OCI-M1 (cell line): ENCODE data around the gene HOPX.
A peak's percentile ranks its signal among the peaks of the same experiment; 100 is the strongest.
"Not testable (repeated sequence)": the region's sequence is repeated elsewhere in the genome, so short reads cannot be mapped to it uniquely, and the experiment has no call there.

Experiments
- DNase-seq: peaks from one replicate; lab custom pipeline; 2025; lab: John Stamatoyannopoulos, UW

Gene HOPX

GRCh38 chr4:56626963-56627362, 54.1 kb downstream of the HOPX start:
- peak; percentile 3 for DNase-seq

- no peak for DNase-seq
Observed at GRCh38 chr4:56626420-56626819, 54.7 kb downstream of the HOPX start.

- DNase-seq: no peak
Observed at GRCh38 chr4:56622176-56622575, 58.9 kb downstream of the HOPX start.

- no peak for DNase-seq
Observed at GRCh38 chr4:56619816-56620215, 61.3 kb downstream of the HOPX start.

GRCh38 chr4:56619160-56619559, 61.9 kb downstream of the HOPX start:
- peak; percentile 7 for DNase-seq

- peak; percentile 15 for DNase-seq
Observed at GRCh38 chr4:56618734-56619133, 62.4 kb downstream of the HOPX start.

- no peak for DNase-seq
Observed at GRCh38 chr4:56613101-56613862, 67.8 kb downstream of the HOPX start.

- DNase-seq: no peak
Observed at GRCh38 chr4:56612282-56612681, 68.8 kb downstream of the HOPX start.

- no peak for DNase-seq
Observed at GRCh38 chr4:56611501-56611900, 69.6 kb downstream of the HOPX start.

GRCh38 chr4:56610170-56610569, 70.9 kb downstream of the HOPX start:
- not testable (repeated sequence) for DNase-seq

GRCh38 chr4:56607926-56608325, 73.2 kb downstream of the HOPX start:
- no peak for DNase-seq

- no peak for DNase-seq
Observed at GRCh38 chr4:56606385-56606784, 74.7 kb downstream of the HOPX start.

GRCh38 chr4:56605464-56605863, 75.6 kb downstream of the HOPX start:
- not testable (repeated sequence) for DNase-seq

- no peak for DNase-seq
Observed at GRCh38 chr4:56603297-56603696, 77.8 kb downstream of the HOPX start.
